ENCODE results near the gene ADGRD1.

DNA sequence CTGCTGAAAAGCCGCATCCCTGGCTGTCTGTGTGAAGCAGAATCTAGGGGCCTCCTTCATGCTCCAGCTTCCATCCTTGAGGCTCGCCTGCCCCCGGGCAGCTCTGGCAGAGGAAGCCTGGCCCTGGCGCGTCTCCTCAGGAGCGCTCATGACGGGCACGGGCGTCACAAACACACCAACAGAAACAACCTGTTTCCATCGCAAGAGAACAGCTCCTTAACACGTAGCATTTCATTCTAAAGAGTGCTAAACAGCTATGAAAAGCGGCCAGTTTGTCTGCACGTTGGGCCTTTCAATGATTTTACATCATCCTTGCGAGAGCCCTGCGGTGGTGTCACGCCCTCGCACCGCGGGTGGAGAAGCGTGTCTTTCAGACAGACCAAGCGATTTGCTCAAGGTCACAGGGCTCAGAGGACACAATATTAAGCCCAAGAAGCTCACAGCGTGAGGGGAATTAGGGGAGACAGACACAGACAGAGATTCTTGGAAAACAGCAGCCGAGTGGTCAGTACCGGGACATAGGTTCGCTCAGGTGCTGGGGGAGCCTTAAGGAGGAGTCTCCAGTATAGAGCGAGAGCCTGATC lies 4.9 kb downstream of the ADGRD1 start:
- TF ChIP-seq, protein P1, sequence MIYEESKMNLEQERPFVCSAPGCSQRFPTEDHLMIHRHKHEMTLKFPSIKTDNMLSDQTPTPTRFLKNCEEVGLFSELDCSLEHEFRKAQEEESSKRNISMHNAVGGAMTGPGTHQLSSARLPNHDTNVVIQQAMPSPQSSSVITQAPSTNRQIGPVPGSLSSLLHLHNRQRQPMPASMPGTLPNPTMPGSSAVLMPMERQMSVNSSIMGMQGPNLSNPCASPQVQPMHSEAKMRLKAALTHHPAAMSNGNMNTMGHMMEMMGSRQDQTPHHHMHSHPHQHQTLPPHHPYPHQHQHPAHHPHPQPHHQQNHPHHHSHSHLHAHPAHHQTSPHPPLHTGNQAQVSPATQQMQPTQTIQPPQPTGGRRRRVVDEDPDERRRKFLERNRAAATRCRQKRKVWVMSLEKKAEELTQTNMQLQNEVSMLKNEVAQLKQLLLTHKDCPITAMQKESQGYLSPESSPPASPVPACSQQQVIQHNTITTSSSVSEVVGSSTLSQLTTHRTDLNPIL (CRISPR knock-in tag; IDR thresholded peaks at IDR 0.05; ENCODE audit: low read depth): no peak
- TF ChIP-seq ISL1 (CRISPR knock-in tag; IDR thresholded peaks at IDR 0.05) (no peak), TOX (CRISPR knock-in tag; IDR thresholded peaks at IDR 0.05; ENCODE audit: borderline replicate concordance) (no peak), OSR1 (CRISPR knock-in tag; IDR thresholded peaks at IDR 0.05) (no peak), CSDC2 (CRISPR knock-in tag; IDR thresholded peaks at IDR 0.05) (no peak), SNAI2 (CRISPR knock-in tag; IDR thresholded peaks at IDR 0.05) (no peak), ZFP30 (CRISPR knock-in tag; IDR thresholded peaks at IDR 0.05) (no peak), RARB (CRISPR knock-in tag; IDR thresholded peaks at IDR 0.05) (no peak), ARNTL (CRISPR knock-in tag; IDR thresholded peaks at IDR 0.05; ENCODE audit: borderline replicate concordance, low read depth) (no peak), ZNF70 (CRISPR knock-in tag; IDR thresholded peaks at IDR 0.05) (no peak), ZFP3 (CRISPR knock-in tag; IDR thresholded peaks at IDR 0.05) (no peak)
- TF ChIP-seq, protein P2, sequence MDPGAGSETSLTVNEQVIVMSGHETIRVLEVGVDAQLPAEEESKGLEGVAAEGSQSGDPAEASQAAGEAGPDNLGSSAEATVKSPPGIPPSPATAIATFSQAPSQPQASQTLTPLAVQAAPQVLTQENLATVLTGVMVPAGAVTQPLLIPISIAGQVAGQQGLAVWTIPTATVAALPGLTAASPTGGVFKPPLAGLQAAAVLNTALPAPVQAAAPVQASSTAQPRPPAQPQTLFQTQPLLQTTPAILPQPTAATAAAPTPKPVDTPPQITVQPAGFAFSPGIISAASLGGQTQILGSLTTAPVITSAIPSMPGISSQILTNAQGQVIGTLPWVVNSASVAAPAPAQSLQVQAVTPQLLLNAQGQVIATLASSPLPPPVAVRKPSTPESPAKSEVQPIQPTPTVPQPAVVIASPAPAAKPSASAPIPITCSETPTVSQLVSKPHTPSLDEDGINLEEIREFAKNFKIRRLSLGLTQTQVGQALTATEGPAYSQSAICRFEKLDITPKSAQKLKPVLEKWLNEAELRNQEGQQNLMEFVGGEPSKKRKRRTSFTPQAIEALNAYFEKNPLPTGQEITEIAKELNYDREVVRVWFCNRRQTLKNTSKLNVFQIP (CRISPR knock-in tag; IDR thresholded peaks at IDR 0.05; ENCODE audit: borderline replicate concordance, low read depth): no peak
- TF ChIP-seq, protein P3, sequence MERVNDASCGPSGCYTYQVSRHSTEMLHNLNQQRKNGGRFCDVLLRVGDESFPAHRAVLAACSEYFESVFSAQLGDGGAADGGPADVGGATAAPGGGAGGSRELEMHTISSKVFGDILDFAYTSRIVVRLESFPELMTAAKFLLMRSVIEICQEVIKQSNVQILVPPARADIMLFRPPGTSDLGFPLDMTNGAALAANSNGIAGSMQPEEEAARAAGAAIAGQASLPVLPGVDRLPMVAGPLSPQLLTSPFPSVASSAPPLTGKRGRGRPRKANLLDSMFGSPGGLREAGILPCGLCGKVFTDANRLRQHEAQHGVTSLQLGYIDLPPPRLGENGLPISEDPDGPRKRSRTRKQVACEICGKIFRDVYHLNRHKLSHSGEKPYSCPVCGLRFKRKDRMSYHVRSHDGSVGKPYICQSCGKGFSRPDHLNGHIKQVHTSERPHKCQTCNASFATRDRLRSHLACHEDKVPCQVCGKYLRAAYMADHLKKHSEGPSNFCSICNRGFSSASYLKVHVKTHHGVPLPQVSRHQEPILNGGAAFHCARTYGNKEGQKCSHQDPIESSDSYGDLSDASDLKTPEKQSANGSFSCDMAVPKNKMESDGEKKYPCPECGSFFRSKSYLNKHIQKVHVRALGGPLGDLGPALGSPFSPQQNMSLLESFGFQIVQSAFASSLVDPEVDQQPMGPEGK (CRISPR knock-in tag; IDR thresholded peaks at IDR 0.05; ENCODE audit: borderline replicate concordance): no peak
